Stimulated activated CD4-positive, alpha-beta T cell treated with anti-CD3 and anti-CD28 coated beads, TNF-alpha, amount 100 ng/mL, for 24 hours (primary cell): ENCODE data around the gene ZNF557.

Experiments used
- DNase-seq, 3 experiments: peaks; one replicate each; pipeline ENCODE4 v3.0.0-alpha.2; 2020; ENCODE audit warnings: low read depth in 3 of 3

Gene ZNF557

DNA sequence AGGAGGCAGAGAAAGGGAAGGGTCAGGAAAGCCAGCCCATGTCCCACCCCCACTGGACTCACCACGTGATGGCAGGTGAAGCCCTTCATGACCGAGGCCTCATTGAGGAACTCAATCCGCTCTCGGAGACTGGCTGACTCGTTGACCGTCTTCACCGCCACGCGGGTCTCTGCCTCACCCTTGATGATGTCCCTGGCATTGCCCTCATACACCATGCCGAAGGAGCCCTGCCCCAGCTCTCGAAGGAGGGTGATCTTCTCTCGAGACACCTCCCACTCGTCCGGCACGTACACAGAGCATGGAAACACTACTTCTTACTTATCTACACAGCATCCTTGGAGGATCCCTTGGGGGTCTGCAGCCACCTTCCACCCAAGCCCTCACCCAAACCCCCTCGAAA lies 55.7 kb downstream of the ZNF557 start:
- no peak for DNase-seq

DNA sequence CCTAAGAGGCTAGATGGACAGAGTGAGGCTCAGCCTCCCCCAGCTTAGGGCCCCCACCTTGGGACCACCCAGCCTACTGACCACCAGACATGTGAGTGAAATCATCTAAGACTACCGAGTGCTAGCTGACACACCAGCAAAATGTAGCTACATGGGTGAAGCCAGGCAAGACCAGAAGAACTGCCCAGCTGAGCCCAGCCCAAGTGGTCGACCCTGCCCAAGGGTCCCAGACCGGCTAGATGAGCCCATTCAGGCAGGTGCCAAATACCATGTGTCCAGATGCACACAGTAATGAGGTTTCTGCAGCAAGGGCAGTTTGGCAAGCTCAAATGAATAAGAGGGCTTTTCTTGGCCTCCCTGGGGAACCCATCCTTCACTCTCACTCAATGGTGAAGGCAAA lies 56.6 kb downstream of the ZNF557 start:
- no peak for DNase-seq

GRCh38 chr19:7130043-7130442 lies 60.5 kb downstream of the ZNF557 start:
- no peak for DNase-seq

- DNase-seq, result no peak
Measured at GRCh38 chr19:7132054-7132453, 62.6 kb downstream of the ZNF557 start.

- DNase-seq, result no peak
Measured at GRCh38 chr19:7137120-7137519, 67.6 kb downstream of the ZNF557 start.
